AG04450 (cell line): ENCODE results near the gene BRCA2. TPM values are rescaled to one million over a fixed set of nuclear protein-coding genes. Genes with fewer than 3 reads are reported as not detected.

Source experiments
- CTCF ChIA-PET: fragments of 300-600, 350-600 bp; formaldehyde crosslinking; extraction: SDS; loops from one replicate; lab custom pipeline; 2022; ENCODE audit warnings: antibody characterized with exemption, inconsistent platforms; lab: Charles Lee
- POLR2A ChIA-PET: fragments of 350-600 bp; formaldehyde crosslinking; extraction: SDS; loops from one replicate; lab custom pipeline; 2021; ENCODE audit warnings: antibody characterized with exemption, inconsistent platforms; lab: Yijun Ruan, JAX
- DNase-seq: peaks from one replicate; pipeline ENCODE4 v3.0.0-alpha.2; 2011; ENCODE audit warnings: low read depth, low spot score
- H3K27ac ChIP-seq: one replicate; pipeline ENCODE4 v1.5.1; 2012; ENCODE audit warnings: low read depth, low read length, control low read depth
- H3K27me3 ChIP-seq: one replicate; pipeline ENCODE4 v1.6.0; 2012; ENCODE audit warnings: low read length; ENCODE audit not compliant: control insufficient read depth, insufficient read depth
- H3K4me3 ChIP-seq: 2 replicates; pipeline ENCODE4 v1.5.1; 2011; ENCODE audit warnings: mild to moderate bottlenecking, low read depth, low read length, control low read depth
- H3K9me3 ChIP-seq: 2 replicates; pipeline ENCODE4 v1.5.1; 2012; ENCODE audit warnings: low read length; ENCODE audit not compliant: control insufficient read depth, insufficient read depth
- polyA plus RNA-seq: library from polyadenylated mRNA; depleted of rRNA; stranded (reverse); fragments of >200 nt; gene quantifications from 2 replicates; pipeline ENCODE4 v1.2.3, GENCODE V29; 2011
- TF ChIP-seq, protein P1 (sequence below): IDR thresholded peaks from 2 replicates; pipeline ENCODE4 v1.5.1; 2011; ENCODE audit warnings: low read depth, low read length, control low read depth, inconsistent platforms

BRCA2 gene
- polyA plus RNA-seq, 1 experiment: 0.92 TPM

DNA sequence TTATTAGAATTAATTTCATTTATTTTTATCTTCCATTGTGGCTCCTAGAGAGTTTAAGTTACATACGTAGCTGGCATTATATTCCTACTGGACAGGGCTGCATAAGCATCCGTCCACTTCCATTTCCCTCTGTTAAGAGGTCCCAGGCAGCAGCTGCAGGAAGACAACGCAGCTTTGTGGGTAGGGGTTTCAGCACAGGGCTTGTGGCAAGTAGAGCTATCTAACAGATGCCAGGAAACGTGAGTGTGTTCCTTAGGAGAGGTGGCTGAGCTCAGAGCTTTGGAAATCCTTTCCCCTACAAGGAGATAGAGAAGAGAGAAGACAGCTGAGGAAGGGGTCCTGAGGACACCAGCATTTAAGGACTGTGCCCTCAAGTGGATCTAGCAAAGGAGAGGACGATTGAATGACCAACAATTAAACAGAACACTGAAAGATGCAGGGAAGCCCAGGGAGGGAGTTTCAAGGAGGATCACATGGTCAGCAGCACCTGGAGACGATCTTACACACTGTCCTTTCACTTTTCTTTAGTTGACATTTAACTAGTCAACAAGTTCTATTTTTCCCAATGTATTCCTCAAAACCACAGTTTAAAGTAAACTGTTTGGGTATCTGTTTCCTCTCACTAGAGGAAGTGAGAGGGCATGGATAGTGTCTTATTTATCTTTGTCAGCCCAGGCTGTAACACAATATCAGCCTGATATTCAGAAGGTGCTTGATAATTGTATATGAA, 114.9 kb downstream of the BRCA2 start:
- TF ChIP-seq, protein P1, sequence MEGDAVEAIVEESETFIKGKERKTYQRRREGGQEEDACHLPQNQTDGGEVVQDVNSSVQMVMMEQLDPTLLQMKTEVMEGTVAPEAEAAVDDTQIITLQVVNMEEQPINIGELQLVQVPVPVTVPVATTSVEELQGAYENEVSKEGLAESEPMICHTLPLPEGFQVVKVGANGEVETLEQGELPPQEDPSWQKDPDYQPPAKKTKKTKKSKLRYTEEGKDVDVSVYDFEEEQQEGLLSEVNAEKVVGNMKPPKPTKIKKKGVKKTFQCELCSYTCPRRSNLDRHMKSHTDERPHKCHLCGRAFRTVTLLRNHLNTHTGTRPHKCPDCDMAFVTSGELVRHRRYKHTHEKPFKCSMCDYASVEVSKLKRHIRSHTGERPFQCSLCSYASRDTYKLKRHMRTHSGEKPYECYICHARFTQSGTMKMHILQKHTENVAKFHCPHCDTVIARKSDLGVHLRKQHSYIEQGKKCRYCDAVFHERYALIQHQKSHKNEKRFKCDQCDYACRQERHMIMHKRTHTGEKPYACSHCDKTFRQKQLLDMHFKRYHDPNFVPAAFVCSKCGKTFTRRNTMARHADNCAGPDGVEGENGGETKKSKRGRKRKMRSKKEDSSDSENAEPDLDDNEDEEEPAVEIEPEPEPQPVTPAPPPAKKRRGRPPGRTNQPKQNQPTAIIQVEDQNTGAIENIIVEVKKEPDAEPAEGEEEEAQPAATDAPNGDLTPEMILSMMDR: no peak
- H3K4me3 ChIP-seq: no peak overlapping the region
- DNase-seq: no peak

GRCh38 chr13:32431361-32431760, 116.1 kb downstream of the BRCA2 start:
- TF ChIP-seq, protein P1: no peak
- Histone ChIP-seq H3K9me3 (no peaks in the 10 kb centered on the region; the same call in 1 of the 2 replicates), H3K27me3 (no peaks in the 10 kb centered on the region), H3K27ac (no peak overlapping the region), H3K4me3 (no peak overlapping the region)
- ChIA-PET CTCF (interaction anchor here (0.7 to 1.1 kb wide), 2 partner anchors 151 to 521 kb away, joined by 3 to 4 read pairs; no protein-coding TSS in a partner anchor), POLR2A (no interaction called here)
- DNase-seq: no peak

More for the DNA sequence above, 114.9 kb downstream of the BRCA2 start:
- ChIA-PET POLR2A (no interaction called here), CTCF (no interaction called here)
- no peaks in the 10 kb centered on the region for H3K27me3 ChIP-seq
- H3K9me3 ChIP-seq: no peaks in the 10 kb centered on the region; the same call in 1 of the 2 replicates
- no peak overlapping the region for H3K27ac ChIP-seq

- POLR2A ChIA-PET: no interaction called here
- TF ChIP-seq, protein P1: no peak
- no peak overlapping the region for H3K27ac ChIP-seq
- no peak for DNase-seq
- CTCF ChIA-PET: no interaction called here
- no peaks in the 10 kb centered on the region; the same call in 1 of the 2 replicates for H3K9me3 ChIP-seq
- H3K27me3 ChIP-seq: no peaks in the 10 kb centered on the region
- H3K4me3 ChIP-seq: no peak overlapping the region
These were observed 117.5 kb downstream of the BRCA2 start for GRCh38 chr13:32432856-32433255.

DNA sequence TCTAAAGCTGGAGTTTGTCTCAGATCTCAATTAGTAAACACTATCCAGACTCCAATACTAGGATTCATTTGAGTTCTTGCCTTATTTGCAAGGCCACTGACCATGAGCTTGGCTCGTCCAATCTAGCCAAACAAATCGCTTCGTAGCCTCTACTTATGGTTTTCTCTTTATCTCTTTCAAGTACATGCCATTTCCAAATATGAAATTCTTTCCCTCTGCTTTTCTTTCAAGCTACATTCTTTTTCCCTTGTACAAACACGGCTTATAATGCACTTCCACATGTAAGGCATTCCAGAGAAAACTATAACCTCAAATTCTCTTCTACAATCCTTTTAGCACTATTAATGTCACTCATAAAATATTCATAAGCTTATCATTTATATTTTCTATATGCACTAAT, 123.6 kb downstream of the BRCA2 start:
- DNase-seq: no peak
- Histone ChIP-seq H3K9me3 (no peaks in the 10 kb centered on the region; the same call in 1 of the 2 replicates), H3K27ac (no peak overlapping the region), H3K4me3 (no peak overlapping the region), H3K27me3 (no peaks in the 10 kb centered on the region)
- TF ChIP-seq, protein P1: no peak
- POLR2A ChIA-PET: no interaction called here
- CTCF ChIA-PET: interaction anchor here (1.1 kb wide), 1 partner anchor 274 kb away, joined by 3 read pairs; no protein-coding TSS in a partner anchor

- Histone ChIP-seq H3K4me3 (no peak overlapping the region), H3K9me3 (no peaks in the 10 kb centered on the region; the same call in 1 of the 2 replicates), H3K27ac (no peak overlapping the region), H3K27me3 (no peaks in the 10 kb centered on the region)
- TF ChIP-seq, protein P1: peak; percentile 46
- POLR2A ChIA-PET: no interaction called here
- DNase-seq: no peak
- CTCF ChIA-PET: interaction anchor here (0.9 to 1.7 kb wide), 4 partner anchors 11 to 533 kb away, joined by 3 to 8 read pairs (median 3); no protein-coding TSS in a partner anchor
These were observed 127.8 kb downstream of the BRCA2 start for GRCh38 chr13:32443111-32443510.
